HEK293T (cell line): ENCODE results near the gene HACD2.
"Not testable (repeated sequence)": the region's sequence is repeated elsewhere in the genome, so short reads cannot be mapped to it uniquely, and the experiment has no call there.

Experiments used
- CTCF ChIA-PET: fragments of 350-600 bp; formaldehyde crosslinking; extraction: SDS; loops from one replicate; lab custom pipeline; 2021; ENCODE audit warnings: antibody characterized with exemption, inconsistent platforms; lab: Yijun Ruan, JAX
- POLR2A ChIA-PET: fragments of 350-600 bp; formaldehyde crosslinking; extraction: SDS; loops from one replicate; lab custom pipeline; 2020; ENCODE audit warnings: antibody characterized with exemption, inconsistent platforms; lab: Yijun Ruan, JAX
- DNase-seq: peaks from one replicate; pipeline ENCODE4 v3.0.0; 2012; ENCODE audit warnings: mixed read lengths; ENCODE audit errors: extremely low spot score
- ARNT ChIP-seq: fragments of 450-650 bp; IDR thresholded peaks from 2 replicates; pipeline ENCODE4 v1.6.1; 2017; ENCODE audit warnings: mild to moderate bottlenecking
- BHLHE40 ChIP-seq: fragments of 450-650 bp; IDR thresholded peaks from 2 replicates; pipeline ENCODE4 v1.6.1; 2016; ENCODE audit warnings: mild to moderate bottlenecking, moderate library complexity, borderline replicate concordance
- CTBP1 ChIP-seq: fragments of 450-650 bp; IDR thresholded peaks from 2 replicates; pipeline ENCODE4 v1.6.1; 2016; ENCODE audit warnings: borderline replicate concordance
- ELF4 ChIP-seq: fragments of 450-650 bp; IDR thresholded peaks from 2 replicates; pipeline ENCODE4 v1.6.1; 2017; ENCODE audit warnings: antibody characterized with exemption
- FOXA1 ChIP-seq: fragments of 450-650 bp; IDR thresholded peaks from 2 replicates; pipeline ENCODE4 v1.6.1; 2016; ENCODE audit warnings: mild to moderate bottlenecking
- FOXK2 ChIP-seq: fragments of 450-650 bp; IDR thresholded peaks from 2 replicates; pipeline ENCODE4 v1.6.1; 2016; ENCODE audit warnings: mild to moderate bottlenecking
- FOXM1 ChIP-seq: fragments of 450-650 bp; IDR thresholded peaks from 2 replicates; pipeline ENCODE4 v1.6.1; 2017; ENCODE audit warnings: mild to moderate bottlenecking, borderline replicate concordance
- HDGF ChIP-seq: fragments of 450-650 bp; IDR thresholded peaks from 2 replicates; pipeline ENCODE4 v1.6.1; 2017; ENCODE audit warnings: antibody characterized with exemption, borderline replicate concordance
- L3MBTL2 ChIP-seq: fragments of 450-650 bp; conservative IDR thresholded peaks from 2 replicates; pipeline ENCODE4 v1.6.1; 2016; ENCODE audit warnings: mild to moderate bottlenecking
- LEF1 ChIP-seq: fragments of 450-650 bp; IDR thresholded peaks from 2 replicates; pipeline ENCODE4 v1.6.1; 2017; ENCODE audit warnings: mild to moderate bottlenecking, borderline replicate concordance
- NFRKB ChIP-seq: fragments of 450-650 bp; IDR thresholded peaks from 2 replicates; pipeline ENCODE4 v1.6.1; 2016; ENCODE audit warnings: mild to moderate bottlenecking, moderate library complexity
- PKNOX1 ChIP-seq: fragments of 450-650 bp; IDR thresholded peaks from 2 replicates; pipeline ENCODE4 v1.6.1; 2016
- SP1 ChIP-seq: fragments of 450-650 bp; IDR thresholded peaks from 2 replicates; pipeline ENCODE4 v1.6.1; 2017
- SUZ12 ChIP-seq: fragments of 450-650 bp; IDR thresholded peaks from 2 replicates; pipeline ENCODE4 v1.6.1; 2016; ENCODE audit warnings: mild to moderate bottlenecking
- TARDBP ChIP-seq: fragments of 450-650 bp; IDR thresholded peaks from 2 replicates; pipeline ENCODE4 v1.6.1; 2016
- ZNF384 ChIP-seq: fragments of 450-650 bp; IDR thresholded peaks from 2 replicates; pipeline ENCODE4 v1.6.1; 2016

The HACD2 gene

GRCh38 chr3:123621186-123621849 lies 36.5 kb upstream of the HACD2 start:
- TF ChIP-seq SP1: no peak
- no peak for TF ChIP-seq SUZ12
- no peak for TF ChIP-seq LEF1
- no peak for TF ChIP-seq FOXM1
- no peak for TF ChIP-seq HDGF
- TF ChIP-seq ZNF384: no peak
- TF ChIP-seq BHLHE40: no peak
- TF ChIP-seq FOXK2: no peak
- no peak for TF ChIP-seq ELF4
- TF ChIP-seq L3MBTL2: no peak
- CTCF ChIA-PET: no interaction called here
- POLR2A ChIA-PET: no interaction called here
- no peak for DNase-seq

- CTCF ChIA-PET: interaction anchor here (0.5 kb wide), 1 partner anchor 38 kb away, joined by 3 read pairs; no protein-coding TSS in a partner anchor
- POLR2A ChIA-PET: no interaction called here
- no peak for DNase-seq
- TF ChIP-seq HDGF (no peak), ZNF384 (no peak), ELF4 (no peak), LEF1 (no peak), BHLHE40 (no peak), CTBP1 (no peak)
Observed at GRCh38 chr3:123620343-123620742, 35.5 kb upstream of the HACD2 start.

GRCh38 chr3:123618768-123619484 lies 34.1 kb upstream of the HACD2 start:
- TF ChIP-seq FOXA1 (no peak), TARDBP (no peak), HDGF (no peak), LEF1 (no peak), FOXK2 (no peak), PKNOX1 (no peak), NFRKB (no peak), L3MBTL2 (no peak), ELF4 (no peak), ARNT (no peak), CTBP1 (no peak), SP1 (no peak)
- ChIA-PET CTCF (interaction anchor here (2.0 kb wide), 1 partner anchor 23 kb away, joined by 5 read pairs; no protein-coding TSS in a partner anchor), POLR2A (interaction anchor here (1.7 kb wide), 1 partner anchor 33 kb away, joined by 5 read pairs; no protein-coding TSS in a partner anchor)
- DNase-seq: no peak

GRCh38 chr3:123618076-123618708 lies 33.3 kb upstream of the HACD2 start:
- ChIA-PET CTCF (interaction anchor here (2.0 kb wide), 1 partner anchor 24 kb away, joined by 5 read pairs; no protein-coding TSS in a partner anchor), POLR2A (interaction anchor here (1.7 kb wide), 1 partner anchor 32 kb away, joined by 5 read pairs; no protein-coding TSS in a partner anchor)
- TF ChIP-seq SUZ12 (no peak), TARDBP (no peak), ARNT (no peak), LEF1 (no peak), L3MBTL2 (no peak), ELF4 (no peak), SP1 (no peak), FOXA1 (no peak), BHLHE40 (no peak), ZNF384 (no peak), NFRKB (no peak)
- no peak for DNase-seq

GRCh38 chr3:123616593-123616992 lies 31.7 kb upstream of the HACD2 start:
- ChIA-PET CTCF (no interaction called here), POLR2A (no interaction called here)
- no peak for DNase-seq
- TF ChIP-seq FOXK2 (no peak), SP1 (no peak), HDGF (no peak), FOXM1 (no peak), PKNOX1 (no peak), LEF1 (no peak), ELF4 (no peak), FOXA1 (no peak), BHLHE40 (no peak), ZNF384 (no peak), SUZ12 (no peak), TARDBP (no peak), CTBP1 (no peak), L3MBTL2 (no peak), ARNT (no peak), NFRKB (no peak)

- CTCF ChIA-PET: no interaction called here
- DNase-seq: no peak
- POLR2A ChIA-PET: interaction anchor here (1.6 kb wide), 1 partner anchor 27 kb away, joined by 5 read pairs; no protein-coding TSS in a partner anchor
- no peak for TF ChIP-seq FOXK2
Observed at GRCh38 chr3:123613543-123613942, 28.7 kb upstream of the HACD2 start.

GRCh38 chr3:123611674-123612073 lies 26.8 kb upstream of the HACD2 start:
- DNase-seq, CTCF ChIA-PET, POLR2A ChIA-PET: not testable (repeated sequence)
